Osteocyte (in vitro differentiated cells): ENCODE results near the gene NCAPG2. TPM values are rescaled to one million over a fixed set of nuclear protein-coding genes. Genes with fewer than 3 reads are reported as not detected.

Experiments used
- DNase-seq: peaks from one replicate; pipeline ENCODE4 v3.0.0; 2021; ENCODE audit warnings: mixed read lengths; ENCODE audit not compliant: unreplicated experiment; ENCODE audit errors: extremely low spot score
- H3K27ac Mint-ChIP-seq: one replicate; pipeline ENCODE4 v1.8.0; 2021; ENCODE audit warnings: mild to moderate bottlenecking, mixed read lengths; ENCODE audit not compliant: unreplicated experiment
- H3K27me3 Mint-ChIP-seq: one replicate; pipeline ENCODE4 v1.8.0; 2021; ENCODE audit warnings: mixed read lengths; ENCODE audit not compliant: unreplicated experiment
- H3K36me3 Mint-ChIP-seq: one replicate; pipeline ENCODE4 v1.8.0; 2021; ENCODE audit warnings: mixed read lengths; ENCODE audit not compliant: unreplicated experiment
- H3K4me1 Mint-ChIP-seq: one replicate; pipeline ENCODE4 v1.8.0; 2021; ENCODE audit warnings: mixed read lengths; ENCODE audit not compliant: unreplicated experiment
- H3K4me3 Mint-ChIP-seq: one replicate; pipeline ENCODE4 v1.8.0; 2021; ENCODE audit warnings: mild to moderate bottlenecking, moderate library complexity, mixed read lengths; ENCODE audit not compliant: unreplicated experiment
- H3K9me3 Mint-ChIP-seq: one replicate; pipeline ENCODE4 v1.8.0; 2021; ENCODE audit warnings: mixed read lengths; ENCODE audit not compliant: unreplicated experiment
- total RNA-seq: library from RNA; stranded (reverse); gene quantifications from 2 replicates; pipeline ENCODE4 v1.2.1, GENCODE V29; 2021
- TF ChIP-seq, protein P1 (sequence below): fragments of 200-600 bp; sonication (generic); IDR thresholded peaks from 2 replicates; pipeline ENCODE4 v1.5.0; 2021; ENCODE audit warnings: antibody characterized with exemption, mild to moderate bottlenecking, moderate library complexity

NCAPG2 gene
- total RNA-seq, 1 donor from 2014 or later = 19.9 TPM

DNA sequence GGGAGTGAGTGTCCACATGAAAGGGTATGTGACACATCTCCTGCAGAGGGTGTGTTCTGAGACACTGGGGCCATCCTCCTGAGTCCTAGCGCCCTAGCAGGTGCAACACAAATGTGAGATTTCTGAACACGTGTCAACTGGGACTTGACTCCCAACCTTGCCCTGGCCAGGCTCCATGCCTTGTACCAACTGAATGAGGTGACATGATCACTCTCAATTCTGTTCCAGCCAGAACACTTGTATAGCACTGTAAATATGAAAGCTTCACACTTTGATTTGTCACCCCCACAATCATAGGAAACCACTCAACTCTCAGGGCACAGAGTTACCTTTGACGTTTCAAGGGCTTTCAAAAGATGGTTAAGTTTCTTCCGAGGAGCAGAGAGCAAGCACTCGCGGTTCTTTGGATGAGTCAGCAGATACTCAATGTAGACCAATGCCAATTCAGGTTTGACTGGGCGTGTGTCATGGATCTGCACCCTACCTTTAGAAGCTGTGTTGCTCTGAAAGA, 48.6 kb downstream of the NCAPG2 start:
- TF ChIP-seq, protein P1, sequence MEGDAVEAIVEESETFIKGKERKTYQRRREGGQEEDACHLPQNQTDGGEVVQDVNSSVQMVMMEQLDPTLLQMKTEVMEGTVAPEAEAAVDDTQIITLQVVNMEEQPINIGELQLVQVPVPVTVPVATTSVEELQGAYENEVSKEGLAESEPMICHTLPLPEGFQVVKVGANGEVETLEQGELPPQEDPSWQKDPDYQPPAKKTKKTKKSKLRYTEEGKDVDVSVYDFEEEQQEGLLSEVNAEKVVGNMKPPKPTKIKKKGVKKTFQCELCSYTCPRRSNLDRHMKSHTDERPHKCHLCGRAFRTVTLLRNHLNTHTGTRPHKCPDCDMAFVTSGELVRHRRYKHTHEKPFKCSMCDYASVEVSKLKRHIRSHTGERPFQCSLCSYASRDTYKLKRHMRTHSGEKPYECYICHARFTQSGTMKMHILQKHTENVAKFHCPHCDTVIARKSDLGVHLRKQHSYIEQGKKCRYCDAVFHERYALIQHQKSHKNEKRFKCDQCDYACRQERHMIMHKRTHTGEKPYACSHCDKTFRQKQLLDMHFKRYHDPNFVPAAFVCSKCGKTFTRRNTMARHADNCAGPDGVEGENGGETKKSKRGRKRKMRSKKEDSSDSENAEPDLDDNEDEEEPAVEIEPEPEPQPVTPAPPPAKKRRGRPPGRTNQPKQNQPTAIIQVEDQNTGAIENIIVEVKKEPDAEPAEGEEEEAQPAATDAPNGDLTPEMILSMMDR = no peak
- Mint-ChIP-seq H3K27ac (no peak overlapping the region), H3K27me3 (no peaks in the 10 kb centered on the region), H3K4me1 (peaks cover 12% of the 10 kb centered on the region), H3K4me3 (no peak overlapping the region), H3K36me3 (peaks cover 13% of the 10 kb centered on the region), H3K9me3 (no peaks in the 10 kb centered on the region)
- DNase-seq = no peak

DNA sequence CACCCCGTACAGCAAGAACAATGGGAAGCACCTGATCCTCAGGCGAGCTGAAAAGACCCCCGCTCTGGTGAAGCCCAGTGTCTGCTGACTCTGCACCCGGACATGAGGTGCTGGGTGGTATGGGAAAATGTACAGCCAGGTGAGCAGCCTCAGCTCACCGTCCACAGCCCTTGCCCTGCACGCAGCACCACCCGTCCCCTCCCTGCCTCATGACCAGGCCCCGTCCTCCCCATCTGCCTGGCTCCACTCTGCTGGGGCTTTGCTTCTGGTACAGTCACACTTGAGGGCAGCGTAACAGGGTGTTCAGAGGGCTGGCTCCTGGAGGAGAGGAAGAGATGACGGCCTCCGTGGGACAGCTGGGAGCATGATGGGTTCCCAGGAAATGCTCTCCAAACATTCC, 49.1 kb downstream of the NCAPG2 start:
- no peak overlapping the region for H3K27ac Mint-ChIP-seq
- H3K4me3 Mint-ChIP-seq = no peak overlapping the region
- peaks cover 17% of the 10 kb centered on the region for H3K4me1 Mint-ChIP-seq
- TF ChIP-seq, protein P1 = no peak
- DNase-seq = no peak
- no peaks in the 10 kb centered on the region for H3K27me3 Mint-ChIP-seq
- H3K9me3 Mint-ChIP-seq = no peaks in the 10 kb centered on the region
- H3K36me3 Mint-ChIP-seq = peaks cover 13% of the 10 kb centered on the region

DNA sequence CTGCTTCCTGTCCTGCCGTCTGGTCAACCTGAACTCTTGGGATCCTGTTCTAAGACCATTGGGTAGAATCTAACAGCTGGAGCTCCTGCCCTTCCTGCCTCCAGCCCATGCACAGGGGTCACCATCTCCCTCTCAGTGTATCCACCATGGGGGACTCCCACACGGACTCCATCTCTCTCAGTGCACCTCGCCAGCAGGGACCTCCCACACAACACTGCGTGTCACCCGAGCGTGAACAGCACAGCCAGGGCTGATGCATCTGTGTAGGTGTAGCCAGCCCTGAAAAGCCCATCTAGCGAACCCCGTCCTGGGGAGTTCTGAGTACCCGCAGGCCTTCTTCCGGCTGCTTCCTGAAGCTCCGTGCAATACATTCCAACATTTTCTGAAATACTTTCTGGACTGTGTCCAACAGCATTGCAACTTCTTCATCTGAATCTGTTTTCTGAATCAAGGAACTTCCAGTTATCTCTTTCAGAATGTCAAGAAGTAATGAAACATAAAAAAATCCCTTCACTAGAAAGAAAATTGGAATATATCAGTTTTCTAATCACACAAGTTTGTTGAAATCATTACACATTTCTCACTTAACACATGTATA, 52.5 kb downstream of the NCAPG2 start:
- Mint-ChIP-seq H3K27ac (no peak overlapping the region), H3K36me3 (peaks cover 13% of the 10 kb centered on the region), H3K4me1 (peaks cover 35% of the 10 kb centered on the region), H3K4me3 (no peak overlapping the region), H3K27me3 (no peaks in the 10 kb centered on the region), H3K9me3 (no peaks in the 10 kb centered on the region)
- no peak for DNase-seq
- TF ChIP-seq, protein P1 = no peak

DNA sequence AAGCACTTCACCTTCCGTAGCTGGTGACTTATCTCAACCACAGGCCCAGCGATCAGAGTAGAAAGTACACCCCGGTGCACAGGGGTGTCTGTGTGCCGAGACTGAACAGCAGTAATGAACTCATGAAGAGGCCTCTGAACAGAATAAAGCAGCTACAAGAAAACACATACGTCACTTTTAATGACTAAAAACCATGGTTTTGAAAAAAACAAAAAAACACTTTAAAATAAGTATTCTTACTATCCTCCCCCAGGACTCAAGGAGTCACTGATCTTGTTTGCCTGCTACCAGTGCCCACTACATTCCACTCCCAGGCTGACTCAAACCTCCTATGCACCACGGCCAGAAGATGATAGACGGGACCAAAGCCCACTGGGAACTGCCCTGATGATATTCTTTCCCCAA, 53.8 kb downstream of the NCAPG2 start:
- Mint-ChIP-seq H3K4me1 (peaks cover 35% of the 10 kb centered on the region), H3K4me3 (no peak overlapping the region), H3K36me3 (peaks cover 5% of the 10 kb centered on the region), H3K9me3 (no peaks in the 10 kb centered on the region), H3K27ac (peak overlapping the region; percentile 79), H3K27me3 (no peaks in the 10 kb centered on the region)
- TF ChIP-seq, protein P1 = no peak
- no peak for DNase-seq

DNA sequence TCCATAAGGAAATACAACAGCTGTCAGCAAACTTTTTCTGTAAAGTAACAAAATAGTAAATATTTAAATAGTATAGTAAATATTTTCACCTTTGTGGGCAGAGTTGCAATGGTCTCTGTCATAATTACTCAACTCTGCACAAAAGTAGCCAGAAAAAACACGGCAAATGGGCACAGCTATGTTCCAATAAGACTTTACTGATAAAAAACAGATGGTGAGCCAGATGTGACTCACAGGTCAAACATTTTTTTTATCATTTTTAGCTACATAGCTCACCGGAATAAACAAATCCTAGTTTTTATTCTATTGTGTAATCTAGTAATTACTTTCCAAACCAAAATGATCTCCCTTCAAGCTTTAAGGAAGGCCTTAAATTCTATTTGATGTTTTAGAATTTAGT, 55.3 kb downstream of the NCAPG2 start:
- peak overlapping the region; percentile 79 for H3K27ac Mint-ChIP-seq
- peaks cover 9% of the 10 kb centered on the region for H3K36me3 Mint-ChIP-seq
- no peaks in the 10 kb centered on the region for H3K9me3 Mint-ChIP-seq

More for the DNA sequence above, 55.3 kb downstream of the NCAPG2 start:
- H3K4me3 Mint-ChIP-seq = no peak overlapping the region
- no peaks in the 10 kb centered on the region for H3K27me3 Mint-ChIP-seq
- DNase-seq = no peak
- TF ChIP-seq, protein P1 = no peak
- H3K4me1 Mint-ChIP-seq = peaks cover 35% of the 10 kb centered on the region
